Endothelial cell of umbilical vein (primary cell): ENCODE measurements around the gene ANKRD44. TPM values are rescaled to one million over a fixed set of nuclear protein-coding genes. Genes with fewer than 3 reads are reported as not detected.
"Not testable (repeated sequence)": the region's sequence is repeated elsewhere in the genome, so short reads cannot be mapped to it uniquely, and the experiment has no call there.

Source experiments
- BruUV-seq: library from RNA; stranded (reverse); fragments of 400-500 nt; replicated peaks from 2 replicates; lab custom pipeline; 2021; lab: Mats Ljungman, UMichigan
- CTCF ChIA-PET: fragments of 300-600, 350-600 bp; sonication (Branson Sonifier 250); formaldehyde crosslinking; loops from one replicate; lab custom pipeline; 2021; ENCODE audit warnings: antibody characterized with exemption, inconsistent platforms; lab: Charles Lee
- POLR2A ChIA-PET: fragments of 300-600, 350-600 bp; sonication (Branson Sonifier 250); formaldehyde crosslinking; loops from one replicate; lab custom pipeline; 2021; ENCODE audit warnings: antibody characterized with exemption, inconsistent platforms; lab: Charles Lee
- DNase-seq: peaks from one replicate; pipeline ENCODE4 v3.0.0-alpha.2; 2011; ENCODE audit warnings: low read depth, low spot score
- FAIRE-seq: peaks from 2 replicates; lab custom pipeline; 2011; peaks lifted over from hg19 to GRCh38; lab: Jason Lieb, UNC
- H2AFZ ChIP-seq: 2 replicates; pipeline ENCODE4 v1.6.0; 2012; ENCODE audit warnings: low read depth, low read length, control low read depth, inconsistent platforms
- H3K27ac ChIP-seq: 2 replicates; pipeline ENCODE4 v1.5.1; 2011; ENCODE audit warnings: low read depth, mild to moderate bottlenecking, control low read depth, low read length, moderate library complexity; ENCODE audit not compliant: insufficient read depth
- H3K27me3 ChIP-seq, 2 experiments: 2 replicates each; pipeline versions ENCODE4 v1.6.0 to v1.6.1; 2011; ENCODE audit warnings: low read length in 2 of 2, mixed read lengths in 1 of 2; ENCODE audit not compliant: control insufficient read depth in 2 of 2, insufficient read depth in 2 of 2
- H3K36me3 ChIP-seq, 2 experiments: 2 replicates in 1 of 2; 3 replicates in 1 of 2; pipeline ENCODE4 v1.5.1; 2011; ENCODE audit warnings: low read length in 2 of 2, mild to moderate bottlenecking in 1 of 2, moderate library complexity in 1 of 2; ENCODE audit not compliant: control insufficient read depth in 2 of 2, insufficient read depth in 2 of 2; ENCODE audit errors: extremely low read depth in 1 of 2
- H3K4me1 ChIP-seq: 3 replicates; pipeline ENCODE4 v1.5.1; 2011; ENCODE audit warnings: mild to moderate bottlenecking, low read length; ENCODE audit not compliant: control insufficient read depth, insufficient read depth; ENCODE audit errors: extremely low read depth
- H3K4me2 ChIP-seq: 2 replicates; pipeline ENCODE4 v1.6.1; 2011; ENCODE audit warnings: low read length, control low read depth, mixed read lengths; ENCODE audit not compliant: insufficient read depth
- H3K4me3 ChIP-seq, 3 experiments: fragments of 200-600 bp in 1 of 3; sonication (generic), shearing (Covaris generic) in 1 of 3; replicated peaks in 1 of 3; 2 replicates each; pipeline ENCODE4 v1.5.1; 2011 to 2016; ENCODE audit warnings: control low read depth in 3 of 3, low read length in 3 of 3, mild to moderate bottlenecking in 2 of 3, inconsistent platforms in 1 of 3, low read depth in 1 of 3, moderate library complexity in 1 of 3; ENCODE audit not compliant: insufficient read depth in 1 of 3
- H3K79me2 ChIP-seq: 2 replicates; pipeline ENCODE4 v1.6.0; 2012; ENCODE audit warnings: low read length, inconsistent platforms; ENCODE audit not compliant: control insufficient read depth, insufficient read depth
- H3K9ac ChIP-seq: replicated peaks from 2 replicates; pipeline ENCODE3; 2011; ENCODE audit warnings: low read length, control low read depth; ENCODE audit not compliant: insufficient read depth; ENCODE audit errors: extremely low read depth
- H3K9me1 ChIP-seq: replicated peaks from 3 replicates; pipeline ENCODE4 v1.6.0; 2011; ENCODE audit warnings: mild to moderate bottlenecking, low read length; ENCODE audit not compliant: control insufficient read depth, insufficient read depth; ENCODE audit errors: extremely low read depth
- H3K9me3 ChIP-seq: replicated peaks from 2 replicates; pipeline ENCODE4 v1.5.1; 2012; ENCODE audit warnings: low read length, inconsistent platforms; ENCODE audit not compliant: control insufficient read depth, insufficient read depth
- H4K20me1 ChIP-seq: replicated peaks from 2 replicates; pipeline ENCODE3; 2011; ENCODE audit warnings: mild to moderate bottlenecking, low read length; ENCODE audit not compliant: control insufficient read depth, insufficient read depth; ENCODE audit errors: extremely low read depth
- FOS ChIP-seq: IDR thresholded peaks from 2 replicates; pipeline ENCODE4 v1.6.1; 2011; ENCODE audit warnings: mild to moderate bottlenecking, low read length, moderate library complexity, borderline replicate concordance; ENCODE audit not compliant: insufficient read depth
- GATA2 ChIP-seq: IDR thresholded peaks from 2 replicates; pipeline ENCODE4 v1.7.0; 2011; ENCODE audit warnings: low read depth, mild to moderate bottlenecking, moderate library complexity, mixed read lengths, low read length; ENCODE audit not compliant: insufficient read length, insufficient read depth
- JUN ChIP-seq: IDR thresholded peaks from 2 replicates; pipeline ENCODE4 v1.6.1; 2011; ENCODE audit warnings: borderline replicate concordance, low read depth; ENCODE audit not compliant: insufficient read length, insufficient read depth
- MYC ChIP-seq: IDR thresholded peaks from one replicate; pipeline ENCODE4 v1.6.1; 2011; ENCODE audit warnings: mild to moderate bottlenecking, low read depth, low read length
- POLR2A ChIP-seq: IDR thresholded peaks from 2 replicates; pipeline ENCODE4 v1.6.1; 2012; ENCODE audit warnings: low read depth, mild to moderate bottlenecking, control low read depth, low read length
- POLR2AphosphoS5 ChIP-seq: IDR thresholded peaks from 2 replicates; pipeline ENCODE4 v1.6.1; 2012; ENCODE audit warnings: low read depth, mild to moderate bottlenecking, control low read depth, low read length, moderate library complexity; ENCODE audit not compliant: insufficient read depth
- dilution Hi-C: fragments of 300-500 bp; cut with MboI; formaldehyde crosslinking; loops from one replicate; pipeline ENCODE4 v1.15.0; 2019; ENCODE audit warnings: low sequenced_read_pairs; ENCODE audit not compliant: extremely low pct_ligation_motif_present
- intact Hi-C: fragments of 100-400 bp; cut with micrococcal nuclease; formaldehyde crosslinking; loops from one replicate; pipeline ENCODE4 v1.10.0; 2022
- polyA plus RNA-seq, 4 experiments: library from polyadenylated mRNA; depleted of rRNA in 3 of 4; stranded (reverse) in 3 of 4; unstranded in 1 of 4; fragments of >200 nt; gene quantifications; 2 replicates each; pipeline versions ENCODE4 v1.2.1 to v1.2.3, GENCODE V29; 2011 to 2012; ENCODE audit warnings: missing spikeins in 1 of 4
- total RNA-seq: library from RNA; stranded (reverse); gene quantifications from 2 replicates; pipeline ENCODE4 v1.2.3, GENCODE V29; 2021
- TF ChIP-seq, protein P1 (sequence below): IDR thresholded peaks from 2 replicates; pipeline ENCODE4 v1.6.1; 2011; ENCODE audit not compliant: insufficient read depth, insufficient read length
- TF ChIP-seq, protein P2 (sequence below), 2 donors: IDR thresholded peaks; 1 replicate in 1 of 2; 2 replicates in 1 of 2; pipeline ENCODE4 v1.5.1; 2011; ENCODE audit warnings: low read length in 2 of 2, mild to moderate bottlenecking in 2 of 2, moderate library complexity in 2 of 2, control low read depth in 1 of 2, inconsistent platforms in 1 of 2, low read depth in 1 of 2; ENCODE audit not compliant: insufficient read depth in 1 of 2; ENCODE audit errors: extremely low read depth in 1 of 2

Gene ANKRD44
- total and polyA plus RNA-seq, 2 donors (not counting 3 experiments of a cell fraction or from before 2014, with no cell fraction given): 3.4 to 6.1 TPM

GRCh38 chr2:197345846-197346370 lies 35.3 kb upstream of the ANKRD44 start:
- Histone ChIP-seq H3K9me1 (no peaks in the 10 kb centered on the region), H3K79me2 (no peaks in the 10 kb centered on the region), H3K4me1 (no peaks in the 10 kb centered on the region), H3K4me3 (no peak overlapping the region), H3K9ac (no peak overlapping the region), H3K36me3 (no peaks in the 10 kb centered on the region), H3K9me3 (no peaks in the 10 kb centered on the region), H3K27me3 (no peaks in the 10 kb centered on the region), H4K20me1 (no peaks in the 10 kb centered on the region), H3K4me2 (no peak overlapping the region), H3K27ac (no peak overlapping the region), H2AFZ (no peak overlapping the region)
- BruUV-seq: no TSS peak
- ChIA-PET POLR2A (no interaction called here), CTCF (interaction anchor here (0.9 to 1.0 kb wide), 2 partner anchors 11 to 232 kb away, joined by 4 to 5 read pairs; no protein-coding TSS in a partner anchor)
- FAIRE-seq (no peak), DNase-seq (no peak)
- intact Hi-C loops: no loop called here
- TF ChIP-seq, protein P1, sequence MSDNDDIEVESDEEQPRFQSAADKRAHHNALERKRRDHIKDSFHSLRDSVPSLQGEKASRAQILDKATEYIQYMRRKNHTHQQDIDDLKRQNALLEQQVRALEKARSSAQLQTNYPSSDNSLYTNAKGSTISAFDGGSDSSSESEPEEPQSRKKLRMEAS: no peak
- TF ChIP-seq FOS: no peak
- TF ChIP-seq, protein P2, sequence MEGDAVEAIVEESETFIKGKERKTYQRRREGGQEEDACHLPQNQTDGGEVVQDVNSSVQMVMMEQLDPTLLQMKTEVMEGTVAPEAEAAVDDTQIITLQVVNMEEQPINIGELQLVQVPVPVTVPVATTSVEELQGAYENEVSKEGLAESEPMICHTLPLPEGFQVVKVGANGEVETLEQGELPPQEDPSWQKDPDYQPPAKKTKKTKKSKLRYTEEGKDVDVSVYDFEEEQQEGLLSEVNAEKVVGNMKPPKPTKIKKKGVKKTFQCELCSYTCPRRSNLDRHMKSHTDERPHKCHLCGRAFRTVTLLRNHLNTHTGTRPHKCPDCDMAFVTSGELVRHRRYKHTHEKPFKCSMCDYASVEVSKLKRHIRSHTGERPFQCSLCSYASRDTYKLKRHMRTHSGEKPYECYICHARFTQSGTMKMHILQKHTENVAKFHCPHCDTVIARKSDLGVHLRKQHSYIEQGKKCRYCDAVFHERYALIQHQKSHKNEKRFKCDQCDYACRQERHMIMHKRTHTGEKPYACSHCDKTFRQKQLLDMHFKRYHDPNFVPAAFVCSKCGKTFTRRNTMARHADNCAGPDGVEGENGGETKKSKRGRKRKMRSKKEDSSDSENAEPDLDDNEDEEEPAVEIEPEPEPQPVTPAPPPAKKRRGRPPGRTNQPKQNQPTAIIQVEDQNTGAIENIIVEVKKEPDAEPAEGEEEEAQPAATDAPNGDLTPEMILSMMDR (IDR thresholded peaks at IDR 0.05; ENCODE audit: extremely low read depth in 1 of 2, insufficient read depth in 1 of 2, low read depth in 1 of 2, low read length in 2 of 2): no peak
- TF ChIP-seq POLR2AphosphoS5: no peak
- no peak for TF ChIP-seq MYC
- TF ChIP-seq JUN: no peak
- no peak for TF ChIP-seq POLR2A
- no peak for TF ChIP-seq GATA2
- dilution Hi-C loops: no loop called here

- dilution Hi-C loops, DNase-seq, FAIRE-seq, H3K79me2 ChIP-seq, POLR2A ChIA-PET, BruUV-seq, H3K9ac ChIP-seq, H3K9me1 ChIP-seq, H3K4me3 ChIP-seq, H3K27me3 ChIP-seq, H4K20me1 ChIP-seq, intact Hi-C loops, H3K27ac ChIP-seq, H3K9me3 ChIP-seq, H3K4me1 ChIP-seq, H2AFZ ChIP-seq, CTCF ChIA-PET, H3K4me2 ChIP-seq, H3K36me3 ChIP-seq: not testable (repeated sequence)
These were observed 33.4 kb upstream of the ANKRD44 start for GRCh38 chr2:197343968-197344367.
